ENCODE measurements around the gene PIP4K2A. TPM values are rescaled to one million over a fixed set of nuclear protein-coding genes. Genes with fewer than 3 reads are reported as not detected.

The PIP4K2A gene
- total and polyA plus RNA-seq, 2 experiments from 2014 or later: 39.9 to 40.1 TPM

- TF ChIP-seq REST (IDR thresholded peaks at IDR 0.05; ENCODE audit: unreplicated experiment) (no peak), EZH2phosphoT487 (IDR thresholded peaks at IDR 0.05; ENCODE audit: unreplicated experiment) (no peak), ZNF331 (CRISPR knock-in tag; IDR thresholded peaks at IDR 0.05; ENCODE audit: low read depth) (no peak), CREB1 (CRISPR knock-in tag; IDR thresholded peaks at IDR 0.05; ENCODE audit: low read depth) (no peak), POLR2AphosphoS5 (IDR thresholded peaks at IDR 0.05; ENCODE audit: low read depth) (no peak), EZH2 (IDR thresholded peaks at IDR 0.05; ENCODE audit: low read depth, unreplicated experiment) (no peak), ZNF114 (CRISPR knock-in tag; IDR thresholded peaks at IDR 0.05) (no peak), STAT1 (IDR thresholded peaks at IDR 0.05; ENCODE audit: unreplicated experiment) (no peak), NANOG (IDR thresholded peaks at IDR 0.05; ENCODE audit: borderline replicate concordance) (no peak)
- TF ChIP-seq, protein P1, sequence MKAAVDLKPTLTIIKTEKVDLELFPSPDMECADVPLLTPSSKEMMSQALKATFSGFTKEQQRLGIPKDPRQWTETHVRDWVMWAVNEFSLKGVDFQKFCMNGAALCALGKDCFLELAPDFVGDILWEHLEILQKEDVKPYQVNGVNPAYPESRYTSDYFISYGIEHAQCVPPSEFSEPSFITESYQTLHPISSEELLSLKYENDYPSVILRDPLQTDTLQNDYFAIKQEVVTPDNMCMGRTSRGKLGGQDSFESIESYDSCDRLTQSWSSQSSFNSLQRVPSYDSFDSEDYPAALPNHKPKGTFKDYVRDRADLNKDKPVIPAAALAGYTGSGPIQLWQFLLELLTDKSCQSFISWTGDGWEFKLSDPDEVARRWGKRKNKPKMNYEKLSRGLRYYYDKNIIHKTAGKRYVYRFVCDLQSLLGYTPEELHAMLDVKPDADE (IDR thresholded peaks at IDR 0.05): no peak
- TF ChIP-seq, protein P2, sequence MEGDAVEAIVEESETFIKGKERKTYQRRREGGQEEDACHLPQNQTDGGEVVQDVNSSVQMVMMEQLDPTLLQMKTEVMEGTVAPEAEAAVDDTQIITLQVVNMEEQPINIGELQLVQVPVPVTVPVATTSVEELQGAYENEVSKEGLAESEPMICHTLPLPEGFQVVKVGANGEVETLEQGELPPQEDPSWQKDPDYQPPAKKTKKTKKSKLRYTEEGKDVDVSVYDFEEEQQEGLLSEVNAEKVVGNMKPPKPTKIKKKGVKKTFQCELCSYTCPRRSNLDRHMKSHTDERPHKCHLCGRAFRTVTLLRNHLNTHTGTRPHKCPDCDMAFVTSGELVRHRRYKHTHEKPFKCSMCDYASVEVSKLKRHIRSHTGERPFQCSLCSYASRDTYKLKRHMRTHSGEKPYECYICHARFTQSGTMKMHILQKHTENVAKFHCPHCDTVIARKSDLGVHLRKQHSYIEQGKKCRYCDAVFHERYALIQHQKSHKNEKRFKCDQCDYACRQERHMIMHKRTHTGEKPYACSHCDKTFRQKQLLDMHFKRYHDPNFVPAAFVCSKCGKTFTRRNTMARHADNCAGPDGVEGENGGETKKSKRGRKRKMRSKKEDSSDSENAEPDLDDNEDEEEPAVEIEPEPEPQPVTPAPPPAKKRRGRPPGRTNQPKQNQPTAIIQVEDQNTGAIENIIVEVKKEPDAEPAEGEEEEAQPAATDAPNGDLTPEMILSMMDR (conservative IDR thresholded peaks at IDR 0.05; ENCODE audit: low read depth in 2 of 2): no peak
- TF ChIP-seq, protein P3, sequence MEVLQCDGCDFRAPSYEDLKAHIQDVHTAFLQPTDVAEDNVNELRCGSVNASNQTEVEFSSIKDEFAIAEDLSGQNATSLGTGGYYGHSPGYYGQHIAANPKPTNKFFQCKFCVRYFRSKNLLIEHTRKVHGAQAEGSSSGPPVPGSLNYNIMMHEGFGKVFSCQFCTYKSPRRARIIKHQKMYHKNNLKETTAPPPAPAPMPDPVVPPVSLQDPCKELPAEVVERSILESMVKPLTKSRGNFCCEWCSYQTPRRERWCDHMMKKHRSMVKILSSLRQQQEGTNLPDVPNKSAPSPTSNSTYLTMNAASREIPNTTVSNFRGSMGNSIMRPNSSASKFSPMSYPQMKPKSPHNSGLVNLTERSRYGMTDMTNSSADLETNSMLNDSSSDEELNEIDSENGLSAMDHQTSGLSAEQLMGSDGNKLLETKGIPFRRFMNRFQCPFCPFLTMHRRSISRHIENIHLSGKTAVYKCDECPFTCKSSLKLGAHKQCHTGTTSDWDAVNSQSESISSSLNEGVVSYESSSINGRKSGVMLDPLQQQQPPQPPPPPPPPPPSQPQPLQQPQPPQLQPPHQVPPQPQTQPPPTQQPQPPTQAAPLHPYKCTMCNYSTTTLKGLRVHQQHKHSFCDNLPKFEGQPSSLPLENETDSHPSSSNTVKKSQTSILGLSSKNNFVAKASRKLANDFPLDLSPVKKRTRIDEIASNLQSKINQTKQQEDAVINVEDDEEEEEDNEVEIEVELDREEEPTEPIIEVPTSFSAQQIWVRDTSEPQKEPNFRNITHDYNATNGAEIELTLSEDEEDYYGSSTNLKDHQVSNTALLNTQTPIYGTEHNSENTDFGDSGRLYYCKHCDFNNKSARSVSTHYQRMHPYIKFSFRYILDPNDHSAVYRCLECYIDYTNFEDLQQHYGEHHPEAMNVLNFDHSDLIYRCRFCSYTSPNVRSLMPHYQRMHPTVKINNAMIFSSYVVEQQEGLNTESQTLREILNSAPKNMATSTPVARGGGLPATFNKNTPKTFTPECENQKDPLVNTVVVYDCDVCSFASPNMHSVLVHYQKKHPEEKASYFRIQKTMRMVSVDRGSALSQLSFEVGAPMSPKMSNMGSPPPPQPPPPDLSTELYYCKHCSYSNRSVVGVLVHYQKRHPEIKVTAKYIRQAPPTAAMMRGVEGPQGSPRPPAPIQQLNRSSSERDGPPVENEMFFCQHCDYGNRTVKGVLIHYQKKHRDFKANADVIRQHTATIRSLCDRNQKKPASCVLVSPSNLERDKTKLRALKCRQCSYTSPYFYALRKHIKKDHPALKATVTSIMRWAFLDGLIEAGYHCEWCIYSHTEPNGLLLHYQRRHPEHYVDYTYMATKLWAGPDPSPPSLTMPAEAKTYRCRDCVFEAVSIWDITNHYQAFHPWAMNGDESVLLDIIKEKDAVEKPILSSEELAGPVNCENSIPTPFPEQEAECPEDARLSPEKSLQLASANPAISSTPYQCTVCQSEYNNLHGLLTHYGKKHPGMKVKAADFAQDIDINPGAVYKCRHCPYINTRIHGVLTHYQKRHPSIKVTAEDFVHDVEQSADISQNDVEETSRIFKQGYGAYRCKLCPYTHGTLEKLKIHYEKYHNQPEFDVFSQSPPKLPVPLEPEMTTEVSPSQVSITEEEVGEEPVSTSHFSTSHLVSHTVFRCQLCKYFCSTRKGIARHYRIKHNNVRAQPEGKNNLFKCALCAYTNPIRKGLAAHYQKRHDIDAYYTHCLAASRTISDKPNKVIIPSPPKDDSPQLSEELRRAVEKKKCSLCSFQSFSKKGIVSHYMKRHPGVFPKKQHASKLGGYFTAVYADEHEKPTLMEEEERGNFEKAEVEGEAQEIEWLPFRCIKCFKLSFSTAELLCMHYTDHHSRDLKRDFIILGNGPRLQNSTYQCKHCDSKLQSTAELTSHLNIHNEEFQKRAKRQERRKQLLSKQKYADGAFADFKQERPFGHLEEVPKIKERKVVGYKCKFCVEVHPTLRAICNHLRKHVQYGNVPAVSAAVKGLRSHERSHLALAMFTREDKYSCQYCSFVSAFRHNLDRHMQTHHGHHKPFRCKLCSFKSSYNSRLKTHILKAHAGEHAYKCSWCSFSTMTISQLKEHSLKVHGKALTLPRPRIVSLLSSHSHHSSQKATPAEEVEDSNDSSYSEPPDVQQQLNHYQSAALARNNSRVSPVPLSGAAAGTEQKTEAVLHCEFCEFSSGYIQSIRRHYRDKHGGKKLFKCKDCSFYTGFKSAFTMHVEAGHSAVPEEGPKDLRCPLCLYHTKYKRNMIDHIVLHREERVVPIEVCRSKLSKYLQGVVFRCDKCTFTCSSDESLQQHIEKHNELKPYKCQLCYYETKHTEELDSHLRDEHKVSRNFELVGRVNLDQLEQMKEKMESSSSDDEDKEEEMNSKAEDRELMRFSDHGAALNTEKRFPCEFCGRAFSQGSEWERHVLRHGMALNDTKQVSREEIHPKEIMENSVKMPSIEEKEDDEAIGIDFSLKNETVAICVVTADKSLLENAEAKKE (CRISPR knock-in tag; IDR thresholded peaks at IDR 0.05): no peak
- Histone ChIP-seq H3F3A (replicated peaks; ENCODE audit: low read depth) (no peaks in the 10 kb centered on the region), H3K27ac (ENCODE audit: low read depth) (peak overlapping the region; percentile 52; the same call in 1 of the 2 replicates), H2AFZ (no peak overlapping the region), H3K4me3 (no peak overlapping the region), H3K36me3 (ENCODE audit: insufficient read depth) (no peaks in the 10 kb centered on the region), H3K4me2 (no peak overlapping the region), H4K20me1 (replicated peaks; ENCODE audit: insufficient read depth) (no peaks in the 10 kb centered on the region), H3K27me3 (ENCODE audit: insufficient read depth) (no peaks in the 10 kb centered on the region), H3K9me2 (ENCODE audit: insufficient read depth) (no peaks in the 10 kb centered on the region), H3K4me1 (ENCODE audit: insufficient read depth) (peaks cover 62% of the 10 kb centered on the region), H3K79me2 (replicated peaks; ENCODE audit: insufficient read depth) (peaks cover 100% of the 10 kb centered on the region)
- Mint-ChIP-seq H3K4me1 (peaks cover 58% of the 10 kb centered on the region), H3K4me3 (no peak overlapping the region), H3K27me3 (ENCODE audit: insufficient read depth, low read depth, poor library complexity) (no peaks in the 10 kb centered on the region), H3K9me3 (no peaks in the 10 kb centered on the region), H3K36me3 (ENCODE audit: low read depth) (no peaks in the 10 kb centered on the region), H3K27ac (0 out of 2 replicates have a peak overlapping the region, but pooled peaks have one; percentile 56)
- ATAC-seq: no peak
- no peak for DNase-seq (ENCODE audit: low spot score)
Observed at GRCh38 chr10:22681783-22682183, 32.6 kb downstream of the PIP4K2A start.
